GM19239 (cell line): ENCODE measurements around the gene LTF.

Experiments
- DNase-seq: peaks from one replicate; pipeline ENCODE4 v3.0.0; 2011; ENCODE audit warnings: low spot score; ENCODE audit not compliant: insufficient read length
- FAIRE-seq: peaks from 2 replicates; lab custom pipeline; 2011; peaks lifted over from hg19 to GRCh38; lab: Jason Lieb, UNC

LTF gene

GRCh38 chr3:46470831-46471230 is 6.1 kb upstream of the LTF start:
- DNase-seq (no peak), FAIRE-seq (no peak)

DNA sequence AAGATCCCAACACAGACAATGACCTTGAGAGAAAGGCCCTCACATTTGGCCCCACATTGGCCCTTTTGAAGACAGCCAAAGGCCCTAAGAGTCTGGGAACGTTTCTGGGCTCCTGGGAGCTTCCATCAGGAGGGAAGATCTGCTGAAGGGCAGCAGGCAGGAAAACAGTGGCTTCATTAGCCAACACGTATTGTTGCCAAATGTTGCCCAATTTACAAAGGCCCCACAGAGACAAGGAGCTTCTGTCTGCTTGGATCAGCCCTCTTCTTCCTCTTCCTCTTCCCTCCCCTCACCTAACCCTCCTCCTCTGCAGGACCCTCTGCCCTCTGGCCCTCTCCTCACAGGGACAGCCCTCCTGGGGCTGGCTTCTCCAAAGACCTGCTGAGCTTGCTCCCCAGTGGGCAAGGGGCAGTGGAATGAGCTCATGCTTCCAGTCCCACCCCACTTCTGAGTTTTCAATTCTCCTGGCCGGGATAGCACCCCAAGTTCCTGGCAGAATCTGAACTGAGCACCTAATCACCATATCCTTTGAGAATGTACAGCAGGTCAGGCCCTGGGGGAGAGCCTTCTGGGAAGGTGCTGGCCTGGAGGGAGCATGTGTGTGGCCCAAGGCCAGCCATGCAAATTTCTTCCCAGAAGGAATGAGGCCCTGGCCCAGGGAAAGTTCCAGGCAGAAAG is 5.1 kb upstream of the LTF start:
- no peak for FAIRE-seq

DNA sequence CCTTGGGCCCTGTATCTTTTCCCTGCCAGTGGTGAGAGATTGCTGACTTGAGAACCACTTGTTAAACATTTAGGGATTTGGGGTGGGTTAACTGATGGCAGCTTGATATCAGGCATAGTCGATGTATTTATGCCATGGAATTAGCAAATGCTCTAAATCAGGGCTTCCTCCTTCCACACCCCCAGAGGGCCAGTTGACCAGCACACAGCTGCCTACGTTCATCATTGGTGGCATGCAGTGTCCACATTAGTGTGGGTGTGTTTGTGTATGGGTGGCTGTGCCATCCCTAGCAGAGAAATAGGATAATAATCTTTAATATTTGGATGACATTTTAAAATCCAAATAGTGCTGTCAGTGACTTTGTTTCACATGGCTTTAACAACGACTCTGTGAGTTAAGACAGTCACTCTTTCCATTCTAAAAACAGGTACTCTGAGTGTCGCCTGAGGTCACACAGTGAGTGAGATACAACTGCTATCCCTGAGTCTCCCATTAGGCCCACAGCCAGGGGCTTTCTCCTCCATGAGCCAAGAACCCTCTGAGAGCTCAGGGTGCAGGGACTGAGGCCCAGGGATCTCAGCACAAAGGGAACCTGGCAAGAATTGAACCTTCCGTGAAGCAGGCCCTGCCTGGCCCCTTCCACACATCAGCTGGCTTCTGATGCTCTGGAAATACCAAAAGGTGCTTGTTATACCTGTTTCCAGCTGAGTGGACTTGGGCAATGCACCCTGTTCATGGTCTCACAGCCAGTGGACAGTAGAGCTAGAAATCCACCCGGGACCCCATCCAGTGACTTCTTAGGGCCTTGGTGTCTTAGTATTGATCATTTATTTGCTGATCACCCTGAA is 4.3 kb upstream of the LTF start:
- DNase-seq (no peak), FAIRE-seq (no peak)

More for the DNA sequence above, 5.1 kb upstream of the LTF start:
- DNase-seq, result no peak

GRCh38 chr3:46467562-46467961 is 2.9 kb upstream of the LTF start:
- no peak for FAIRE-seq
- DNase-seq, result no peak

GRCh38 chr3:46466871-46467403 is 2.2 kb upstream of the LTF start:
- no peak for FAIRE-seq

GRCh38 chr3:46466273-46466672 is 1.6 kb upstream of the LTF start:
- FAIRE-seq (no peak), DNase-seq (no peak)

More at GRCh38 chr3:46466871-46467403, 2.2 kb upstream of the LTF start:
- no peak for DNase-seq

GRCh38 chr3:46465196-46465520 is 453 bp upstream of the LTF start:
- FAIRE-seq (no peak), DNase-seq (no peak)

GRCh38 chr3:46463868-46464241 is 850 bp downstream of the LTF start:
- no peak for FAIRE-seq
- no peak for DNase-seq

GRCh38 chr3:46463120-46463867 is 1.4 kb downstream of the LTF start:
- FAIRE-seq (no peak), DNase-seq (no peak)

GRCh38 chr3:46462511-46462910 is 2.2 kb downstream of the LTF start:
- DNase-seq (no peak), FAIRE-seq (no peak)

- DNase-seq (no peak), FAIRE-seq (no peak)
Observed at GRCh38 chr3:46462111-46462510, 2.6 kb downstream of the LTF start.

DNA sequence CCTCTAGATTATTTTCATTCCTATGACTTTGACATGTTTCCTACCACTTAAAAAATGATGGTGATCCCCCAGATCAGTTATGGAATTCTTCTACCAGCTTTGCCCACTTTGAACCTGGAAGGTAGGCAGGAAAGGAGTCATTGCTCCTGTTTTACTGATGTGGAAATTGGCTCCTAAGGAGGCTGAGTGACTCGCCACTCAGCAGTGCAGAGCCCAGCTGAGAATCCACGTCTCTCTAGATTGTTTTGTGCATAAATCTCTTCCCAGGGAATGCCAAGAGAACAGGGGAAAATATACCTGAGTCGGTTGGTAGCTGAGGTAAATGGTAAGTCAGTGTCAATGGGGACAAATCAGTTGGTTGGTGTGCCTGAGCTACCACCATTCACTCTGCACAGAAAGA is 4.7 kb downstream of the LTF start:
- DNase-seq, result no peak
- no peak for FAIRE-seq

DNA sequence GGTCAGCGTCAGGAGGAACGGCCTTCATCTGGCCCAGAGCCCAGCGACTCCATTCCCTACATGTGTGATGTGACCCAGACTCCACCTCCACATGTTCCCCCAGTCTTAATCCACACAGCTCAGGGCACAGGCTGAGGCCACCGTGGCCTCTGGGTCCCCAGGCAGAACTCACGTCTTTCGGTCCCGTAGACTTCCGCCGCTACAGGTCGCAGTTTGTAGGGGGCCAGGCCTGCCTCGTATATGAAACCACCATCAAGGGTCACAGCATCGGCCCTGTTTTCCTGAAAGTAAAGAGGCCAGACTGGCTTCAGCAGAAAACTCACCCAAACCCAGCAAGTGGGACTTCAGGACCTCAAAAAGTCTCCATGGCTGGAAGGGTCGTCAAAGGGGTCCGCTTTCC is 8.6 kb downstream of the LTF start:
- no peak for FAIRE-seq
- DNase-seq, result no peak

- FAIRE-seq (no peak), DNase-seq (no peak)
Observed at GRCh38 chr3:46455231-46456115, 9.2 kb downstream of the LTF start.

DNA sequence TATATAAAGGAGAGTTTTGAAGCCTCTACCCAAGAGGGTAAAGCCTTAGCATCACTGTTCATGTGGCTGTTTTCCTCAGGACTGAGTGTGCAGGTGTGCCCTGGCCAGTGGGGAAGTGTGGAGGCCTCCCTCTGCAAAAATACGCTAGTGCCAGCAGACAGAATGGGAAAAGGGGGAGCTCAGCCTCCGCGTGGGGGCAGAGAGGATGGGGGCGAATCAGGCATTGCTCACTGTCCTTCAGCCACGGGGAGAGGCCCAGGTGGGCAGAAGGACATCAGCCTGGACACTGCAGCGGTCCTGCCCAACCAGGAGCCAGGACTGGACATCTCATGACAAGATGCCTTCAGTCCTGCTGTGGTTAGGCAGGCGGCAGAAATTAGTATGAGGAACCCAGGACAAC is 10.1 kb downstream of the LTF start:
- DNase-seq (no peak), FAIRE-seq (no peak)

GRCh38 chr3:46454209-46454595 is 10.5 kb downstream of the LTF start:
- FAIRE-seq, result no peak
- no peak for DNase-seq

- peak; percentile 33 for FAIRE-seq
- no peak for DNase-seq
Observed at GRCh38 chr3:46453526-46454208, 11.0 kb downstream of the LTF start.

- no peak for FAIRE-seq
- DNase-seq, result no peak
Observed at GRCh38 chr3:46449755-46450552, 14.8 kb downstream of the LTF start.

DNA sequence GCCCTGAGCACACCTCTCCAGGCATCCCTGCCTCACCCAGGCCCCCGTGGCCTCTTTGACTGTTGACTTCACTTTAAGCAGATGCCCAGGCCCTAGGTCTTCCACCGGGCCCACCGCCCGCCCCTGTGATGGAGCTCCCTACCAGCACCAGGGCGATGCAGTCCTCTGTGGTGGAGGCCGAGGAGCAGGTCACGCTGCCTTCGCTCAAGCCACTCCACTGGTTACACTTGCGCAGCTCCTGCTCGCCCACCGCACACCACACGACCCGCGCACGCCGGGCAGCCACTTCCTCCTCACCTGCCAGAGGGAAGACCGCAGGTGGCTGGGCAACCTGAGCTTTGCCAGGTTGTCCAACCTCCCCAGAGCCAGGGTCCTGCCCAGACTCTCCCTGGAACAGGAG is 16.0 kb downstream of the LTF start:
- DNase-seq, result no peak
- no peak for FAIRE-seq
